GM12875 (cell line): ENCODE measurements around the gene DVL2.
"Not testable (repeated sequence)": the region's sequence is repeated elsewhere in the genome, so short reads cannot be mapped to it uniquely, and the experiment has no call there.

ENCODE experiments used
- H3K4me3 ChIP-seq: one replicate; pipeline ENCODE4 v1.5.1; 2011; ENCODE audit warnings: low read depth, low read length, control low read depth
- TF ChIP-seq, protein P1 (sequence below): IDR thresholded peaks from 2 replicates; pipeline ENCODE4 v1.5.1; 2011; ENCODE audit warnings: low read depth, mild to moderate bottlenecking, control low read depth, inconsistent platforms, low read length, moderate library complexity, borderline replicate concordance; ENCODE audit not compliant: insufficient read depth

Gene DVL2

DNA sequence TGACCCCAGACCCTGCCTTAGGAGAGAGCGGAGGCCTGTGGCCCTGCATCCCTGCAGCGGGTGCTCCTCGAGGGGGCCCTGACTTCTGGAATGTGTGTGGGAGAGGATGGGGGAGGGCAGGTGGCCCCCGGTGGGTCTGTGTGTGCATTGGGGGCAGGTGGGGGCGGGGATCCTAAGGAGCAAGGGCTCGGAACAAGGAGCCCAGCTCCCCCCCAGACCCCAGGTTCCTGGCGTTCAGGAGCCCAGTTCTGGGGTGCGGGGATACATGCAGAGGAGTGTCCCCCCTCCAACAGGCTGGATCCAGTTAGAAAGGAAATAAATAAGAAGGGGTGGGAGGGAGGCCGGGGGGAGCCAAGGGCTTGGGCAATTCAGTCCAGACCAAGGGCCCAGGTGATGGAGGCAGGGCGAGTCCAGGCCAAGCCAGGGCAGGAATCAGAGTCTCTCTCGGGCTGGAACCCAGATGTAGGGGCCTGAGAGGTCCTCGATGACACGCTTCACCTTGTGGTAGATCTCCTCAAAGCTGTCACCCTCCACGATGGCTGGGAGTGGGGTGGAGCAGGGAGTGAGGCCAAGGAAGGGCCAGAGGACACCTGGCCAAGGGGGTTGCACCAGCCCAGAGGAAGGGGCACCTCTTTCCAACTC is 43.9 kb downstream of the DVL2 start:
- H3K4me3 ChIP-seq: no peak overlapping the region
- TF ChIP-seq, protein P1, sequence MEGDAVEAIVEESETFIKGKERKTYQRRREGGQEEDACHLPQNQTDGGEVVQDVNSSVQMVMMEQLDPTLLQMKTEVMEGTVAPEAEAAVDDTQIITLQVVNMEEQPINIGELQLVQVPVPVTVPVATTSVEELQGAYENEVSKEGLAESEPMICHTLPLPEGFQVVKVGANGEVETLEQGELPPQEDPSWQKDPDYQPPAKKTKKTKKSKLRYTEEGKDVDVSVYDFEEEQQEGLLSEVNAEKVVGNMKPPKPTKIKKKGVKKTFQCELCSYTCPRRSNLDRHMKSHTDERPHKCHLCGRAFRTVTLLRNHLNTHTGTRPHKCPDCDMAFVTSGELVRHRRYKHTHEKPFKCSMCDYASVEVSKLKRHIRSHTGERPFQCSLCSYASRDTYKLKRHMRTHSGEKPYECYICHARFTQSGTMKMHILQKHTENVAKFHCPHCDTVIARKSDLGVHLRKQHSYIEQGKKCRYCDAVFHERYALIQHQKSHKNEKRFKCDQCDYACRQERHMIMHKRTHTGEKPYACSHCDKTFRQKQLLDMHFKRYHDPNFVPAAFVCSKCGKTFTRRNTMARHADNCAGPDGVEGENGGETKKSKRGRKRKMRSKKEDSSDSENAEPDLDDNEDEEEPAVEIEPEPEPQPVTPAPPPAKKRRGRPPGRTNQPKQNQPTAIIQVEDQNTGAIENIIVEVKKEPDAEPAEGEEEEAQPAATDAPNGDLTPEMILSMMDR: no peak

DNA sequence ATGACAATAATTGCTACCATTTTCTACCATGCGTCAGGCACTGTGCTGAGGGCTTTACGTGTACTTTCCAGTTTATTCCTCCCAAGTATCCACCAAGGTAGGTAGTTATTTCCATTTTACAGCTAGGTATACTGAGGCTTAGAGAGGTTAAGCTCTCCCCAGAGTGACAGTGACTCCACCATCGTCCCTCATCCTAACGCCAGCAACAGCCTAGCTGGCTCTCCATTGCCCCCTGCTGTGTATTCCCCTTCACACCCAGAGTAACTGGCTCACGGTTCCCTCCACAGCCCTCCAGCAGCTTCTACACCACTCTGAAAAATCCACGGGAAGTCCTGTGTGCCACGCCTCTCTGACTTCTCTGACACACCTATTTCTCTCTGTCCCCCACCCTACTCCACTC is 48.1 kb downstream of the DVL2 start:
- TF ChIP-seq, protein P1: peak; percentile 62
- no peak overlapping the region for H3K4me3 ChIP-seq

DNA sequence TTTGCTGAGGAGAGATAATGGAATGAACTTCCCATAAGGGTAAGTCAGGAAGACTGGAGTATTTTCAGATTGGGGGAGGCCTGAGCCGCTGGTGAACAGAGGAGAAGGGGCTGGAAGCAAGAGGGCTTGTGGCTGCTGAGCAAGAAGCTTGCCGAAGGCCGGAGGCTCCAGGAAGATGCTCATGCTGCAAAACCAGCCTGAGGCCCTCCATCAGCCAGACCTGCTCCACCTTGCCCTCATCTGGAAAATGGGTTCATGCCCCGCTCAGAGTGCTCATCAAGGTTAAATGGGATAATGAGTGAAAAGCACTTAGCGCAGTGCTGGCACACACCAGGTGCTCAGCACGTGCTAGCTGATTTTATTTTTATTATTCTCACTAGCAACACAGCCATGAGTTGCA is 49.7 kb downstream of the DVL2 start:
- no peak overlapping the region for H3K4me3 ChIP-seq
- TF ChIP-seq, protein P1: no peak

DNA sequence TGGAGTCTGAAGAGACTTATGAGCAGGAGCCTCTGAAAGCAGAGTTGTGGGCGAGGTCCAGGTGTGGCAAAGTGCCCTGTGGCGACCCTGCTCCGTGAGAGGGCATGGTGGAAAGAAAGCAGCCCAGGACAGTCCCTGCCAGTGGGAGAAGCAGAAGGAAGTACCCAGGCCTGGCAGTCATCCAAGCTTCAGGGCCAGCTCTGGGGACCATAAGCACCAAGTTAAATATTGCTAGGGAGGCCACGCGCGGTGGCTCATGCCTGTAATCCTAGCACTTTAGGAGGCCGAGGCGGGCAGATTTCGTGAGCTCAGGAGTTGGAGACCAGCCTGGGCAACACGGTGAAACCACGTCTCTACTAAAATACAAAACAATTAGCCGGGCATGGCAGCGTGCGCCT is 50.2 kb downstream of the DVL2 start:
- TF ChIP-seq, protein P1: no peak
- no peak overlapping the region for H3K4me3 ChIP-seq

DNA sequence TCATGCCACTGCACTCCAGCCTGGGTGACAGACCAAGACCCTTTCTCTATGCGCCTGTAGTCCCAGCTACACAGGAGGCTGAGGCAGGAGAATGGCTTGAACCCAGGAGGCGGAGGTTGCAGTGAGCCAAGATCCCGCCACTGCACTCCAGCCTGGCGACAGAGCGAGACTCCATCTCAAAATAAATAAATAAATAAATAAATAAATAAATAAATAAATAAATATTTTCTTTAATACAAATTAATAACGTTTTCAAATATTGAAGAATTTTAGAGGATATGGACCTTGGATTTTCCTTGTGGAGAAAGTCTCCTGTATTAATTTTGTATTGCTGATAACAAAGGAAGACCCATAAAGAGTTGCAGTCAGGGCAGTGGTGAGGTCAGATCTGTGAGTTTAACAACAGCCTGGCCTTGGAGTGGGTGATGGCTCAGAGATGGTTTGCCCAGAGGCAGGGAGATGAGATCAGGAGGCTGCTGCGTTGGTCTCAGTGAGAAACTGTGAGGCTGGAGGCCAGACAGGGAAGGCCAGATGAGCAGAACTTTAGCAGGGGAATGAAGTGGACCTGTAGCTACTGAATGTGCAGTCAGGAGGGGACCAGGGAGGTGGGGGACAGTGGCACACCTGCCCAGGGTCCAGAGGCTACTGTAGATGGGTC is 50.8 kb downstream of the DVL2 start:
- TF ChIP-seq, protein P1: no peak
- no peak overlapping the region for H3K4me3 ChIP-seq

DNA sequence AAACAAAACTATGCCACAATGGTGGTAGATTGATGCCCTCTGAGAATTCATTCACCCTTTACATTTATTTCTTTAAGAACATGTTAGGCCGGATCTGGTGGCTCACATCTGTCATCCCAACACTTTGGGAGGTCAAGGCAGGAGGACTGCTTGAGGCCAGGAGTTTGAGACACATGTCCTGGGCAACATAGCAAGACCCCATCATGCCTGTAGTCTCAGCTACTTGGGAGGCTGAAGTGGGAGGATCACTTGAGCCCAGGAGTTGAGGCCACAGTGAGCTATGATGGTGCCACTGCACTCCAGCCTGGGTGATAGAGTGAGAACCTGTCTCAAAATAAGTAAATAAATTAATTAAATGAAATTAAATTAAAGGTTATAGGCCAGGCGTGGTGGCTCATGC is 52.2 kb downstream of the DVL2 start:
- not testable (repeated sequence) for H3K4me3 ChIP-seq

DNA sequence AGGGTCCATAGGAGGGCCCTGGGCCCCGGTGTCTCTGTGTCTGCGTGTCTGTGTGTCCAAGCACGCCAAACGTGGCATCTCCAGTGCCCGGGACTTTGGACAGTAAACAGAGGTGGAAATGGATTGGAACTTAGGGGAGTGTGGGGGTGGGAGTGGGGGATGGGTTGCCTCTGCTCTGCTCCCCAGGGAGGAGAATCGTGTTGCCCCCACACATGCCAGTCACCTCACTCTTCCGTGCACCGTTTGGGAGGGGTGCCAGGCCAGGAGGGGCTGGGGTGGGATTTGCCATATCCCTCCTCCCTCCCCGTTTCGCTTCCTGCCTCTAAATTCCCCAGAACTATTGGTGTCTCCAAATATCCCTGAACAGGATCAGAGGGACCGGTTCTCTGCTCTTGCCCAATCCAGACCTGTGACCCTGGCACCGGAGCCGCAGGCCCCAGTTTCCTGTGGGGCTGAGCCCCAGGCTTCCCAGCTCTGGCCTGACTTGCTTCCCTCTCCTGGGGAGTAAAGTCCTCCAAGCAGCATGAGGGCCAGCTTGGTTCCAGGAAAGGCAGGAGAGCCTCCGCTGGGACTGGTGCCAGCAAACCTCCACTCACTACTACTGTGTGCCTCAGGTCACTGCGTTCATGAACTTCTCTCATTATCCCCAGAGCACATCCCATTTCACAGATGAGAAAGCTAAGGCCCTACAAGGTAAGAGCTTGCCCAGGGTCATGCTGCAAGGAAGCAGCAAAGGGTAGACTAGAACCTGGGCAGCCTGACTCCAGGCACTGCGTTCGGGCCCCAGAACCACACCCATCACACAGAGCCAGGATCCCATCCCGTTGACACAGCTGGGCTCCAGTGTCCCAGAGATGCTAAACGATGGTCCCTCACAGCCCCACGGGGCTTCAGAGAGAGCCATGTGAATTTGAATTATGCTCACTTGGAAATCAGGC is 54.7 kb downstream of the DVL2 start, which contains the start of gene ASGR1:
Gene ASGR1 (minus strand): TSS at position 54 of the 938 bp plus-strand sequence. CDS start 807 bp downstream, outside the sequence.
- no peak within 1 kb of the TSS for H3K4me3 ChIP-seq
- TF ChIP-seq, protein P1: no peak
